Naive thymus-derived CD4-positive, alpha-beta T cell (primary cell): ENCODE data around the gene DIS3L2. TPM values are rescaled to one million over a fixed set of nuclear protein-coding genes. Genes with fewer than 3 reads are reported as not detected.

Source experiments
- ATAC-seq: fragments of 150-1000 bp; cut with Tn5 transposase; 2 replicates; pipeline ENCODE4 v1.10.0; 2021; ENCODE audit warnings: mild to moderate bottlenecking, moderate library complexity
- CTCF ChIA-PET: fragments of 350-600 bp; sonication (Branson Sonifier 250); formaldehyde crosslinking; loops from one replicate; lab custom pipeline; 2021; ENCODE audit warnings: antibody characterized with exemption; lab: Charles Lee
- POLR2A ChIA-PET: fragments of 350-600 bp; sonication (Branson Sonifier 250); formaldehyde crosslinking; loops from one replicate; lab custom pipeline; 2021; ENCODE audit warnings: antibody characterized with exemption, inconsistent platforms; lab: Charles Lee
- DNase-seq, 9 donors: peaks; one replicate each; pipeline versions ENCODE4 v3.0.0 to v3.0.0-alpha.2; 2020 to 2022; ENCODE audit warnings: mixed read lengths in 1 of 9
- H3K27ac ChIP-seq: one replicate; pipeline ENCODE4 v1.7.0; 2013; ENCODE audit warnings: mild to moderate bottlenecking, low read depth, low read length, moderate library complexity
- H3K27me3 ChIP-seq, 2 donors: one replicate each; pipeline ENCODE4 v1.7.0; 2013; ENCODE audit warnings: low read length in 2 of 2, mild to moderate bottlenecking in 2 of 2, moderate library complexity in 2 of 2; ENCODE audit not compliant: control insufficient read depth in 2 of 2, insufficient read depth in 2 of 2
- H3K36me3 ChIP-seq, 3 experiments: 1 replicate in 2 of 3; 2 replicates in 1 of 3; pipeline ENCODE4 v1.7.0; 2013; ENCODE audit warnings: low read length in 3 of 3, mild to moderate bottlenecking in 3 of 3, moderate library complexity in 1 of 3; ENCODE audit not compliant: insufficient read depth in 3 of 3, control insufficient read depth in 2 of 3
- H3K4me1 ChIP-seq, 2 donors: one replicate each; pipeline ENCODE4 v1.7.0; 2013; ENCODE audit warnings: low read length in 2 of 2, mild to moderate bottlenecking in 2 of 2, moderate library complexity in 1 of 2; ENCODE audit not compliant: control insufficient read depth in 2 of 2, insufficient read depth in 2 of 2
- H3K4me3 ChIP-seq: 2 replicates; pipeline ENCODE4 v1.7.0; 2013; ENCODE audit warnings: mild to moderate bottlenecking, low read length
- H3K9me3 ChIP-seq, 3 experiments: 1 replicate in 2 of 3; 2 replicates in 1 of 3; pipeline ENCODE4 v1.7.0; 2013; ENCODE audit warnings: low read length in 3 of 3; ENCODE audit not compliant: control insufficient read depth in 2 of 3
- H3K27ac Mint-ChIP-seq, 9 donors: one replicate each; pipeline ENCODE4 v1.8.0; 2020 to 2022; ENCODE audit warnings: mixed read lengths in 9 of 9, mild to moderate bottlenecking in 8 of 9, moderate library complexity in 5 of 9, inconsistent platforms in 2 of 9
- H3K27me3 Mint-ChIP-seq, 5 donors: one replicate each; pipeline ENCODE4 v1.8.0; 2021 to 2022; ENCODE audit warnings: mixed read lengths in 5 of 5, mild to moderate bottlenecking in 1 of 5
- H3K36me3 Mint-ChIP-seq, 5 donors: one replicate each; pipeline ENCODE4 v1.8.0; 2020 to 2022; ENCODE audit warnings: mixed read lengths in 5 of 5, mild to moderate bottlenecking in 3 of 5, inconsistent platforms in 1 of 5
- H3K4me1 Mint-ChIP-seq, 7 donors: one replicate each; pipeline ENCODE4 v1.8.0; 2020 to 2022; ENCODE audit warnings: mixed read lengths in 7 of 7, mild to moderate bottlenecking in 3 of 7, inconsistent platforms in 1 of 7
- H3K4me3 Mint-ChIP-seq, 10 donors: one replicate each; pipeline ENCODE4 v1.8.0; 2020 to 2022; ENCODE audit warnings: mild to moderate bottlenecking in 10 of 10, mixed read lengths in 10 of 10, moderate library complexity in 6 of 10, inconsistent platforms in 2 of 10
- H3K9me3 Mint-ChIP-seq, 11 donors: one replicate each; pipeline ENCODE4 v1.8.0; 2020 to 2022; ENCODE audit warnings: mixed read lengths in 11 of 11, mild to moderate bottlenecking in 4 of 11, inconsistent platforms in 1 of 11, moderate library complexity in 1 of 11
- intact Hi-C, 2 donors: fragments of 100-400 bp; cut with micrococcal nuclease; formaldehyde crosslinking; loops; one replicate each; pipeline ENCODE4 v1.15.1; 2023
- polyA plus RNA-seq, 2 donors: library from polyadenylated mRNA; unstranded; fragments of 300-500 nt; fragmentation: Illumina TruSeq; gene quantifications; one replicate each; pipeline ENCODE4 v1.2.3, GENCODE V29; 2021
- total RNA-seq, 6 experiments: library from RNA in 5 of 6; stranded (reverse) in 5 of 6; gene quantifications; 1 replicate in 5 of 6; 2 replicates in 1 of 6; pipeline ENCODE4 v1.2.3 and lab custom pipeline; 2021 to 2026

Gene DIS3L2
- total and polyA plus RNA-seq, 7 experiments from 2014 or later: 17.9 to 78.4 (median 59.7) TPM

DNA sequence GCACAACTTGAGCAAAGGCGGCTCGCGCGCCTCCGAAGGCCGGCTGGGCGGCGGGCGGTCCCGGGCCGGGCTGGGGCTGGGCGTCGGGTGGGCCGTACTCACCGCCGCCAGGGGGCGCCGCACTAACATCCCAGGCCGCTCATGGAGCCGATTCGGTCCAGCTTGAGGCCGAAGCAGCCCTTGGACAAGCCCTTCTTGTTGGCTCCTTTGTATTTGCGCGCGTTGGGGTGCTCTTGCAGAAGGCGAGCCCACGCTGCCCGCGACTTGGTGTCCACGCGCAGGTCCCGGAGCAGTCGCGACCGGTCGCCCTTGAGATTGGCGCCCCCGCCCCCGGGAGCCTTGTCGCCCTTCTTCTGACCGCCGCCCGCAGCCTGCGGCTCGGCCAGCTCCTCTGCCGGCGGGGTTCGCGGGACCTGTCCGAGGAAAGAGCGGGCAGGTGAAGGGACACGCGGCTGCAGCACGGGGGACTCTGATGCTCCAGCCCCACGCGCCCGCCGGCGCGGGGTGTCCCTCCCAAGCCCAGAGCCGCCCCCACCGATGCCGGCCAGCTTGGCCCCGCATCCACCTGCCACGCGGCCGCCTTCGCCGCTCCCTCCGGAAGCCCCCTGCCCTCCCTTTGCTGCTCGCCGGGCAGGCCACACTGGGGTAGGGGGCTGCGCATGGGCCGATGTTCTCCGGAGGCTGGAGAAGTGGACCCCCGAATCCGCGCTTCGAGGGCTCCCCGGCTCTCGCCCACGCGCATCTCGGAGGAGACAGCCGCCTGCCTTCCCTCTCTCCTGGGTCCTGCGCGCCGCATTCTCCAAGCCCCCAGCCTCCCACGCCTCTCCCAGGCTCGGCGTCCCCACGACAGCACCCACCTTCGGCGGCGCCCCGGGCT, 36.0 kb upstream of the DIS3L2 start:
- Histone ChIP-seq H3K27ac (no peak overlapping the region), H3K4me1 (peaks cover 4 to 16% of the 10 kb centered on the region in 2 donors), H3K9me3 (no peaks in the 10 kb centered on the region), H3K36me3 (no peaks in the 10 kb centered on the region), H3K4me3 (peak overlapping the region; percentile 30), H3K27me3 (peaks cover 0 to 9% of the 10 kb centered on the region in 2 donors)
- Mint-ChIP-seq H3K36me3 (no peaks in the 10 kb centered on the region), H3K4me3 (peak overlapping the region in 7 of 10 donors; percentile 39 to 82 (median 76)), H3K4me1 (peaks cover 0 to 20% (median 6%) of the 10 kb centered on the region in 7 donors), H3K27ac (no peak overlapping the region), H3K27me3 (peaks cover 39 to 55% (median 40%) of the 10 kb centered on the region in 5 donors), H3K9me3 (no peaks in the 10 kb centered on the region)
- ChIA-PET POLR2A (no interaction called here), CTCF (interaction anchor here (1.1 to 1.8 kb wide), 4 partner anchors 20 to 402 kb away, joined by 3 to 5 read pairs (median 4); no protein-coding TSS in a partner anchor)
- ATAC-seq (peak; percentile 82), DNase-seq (peak in 8 of 9 donors; percentile 41 to 80 (median 70))
- intact Hi-C loops: loop anchor here (1.0 to 10.0 kb wide), 6 partner anchors 217 to 599 kb away; partner anchors contain the start of genes CHRND (in 1 of the 2) and PRSS56 (in 1 of the 2)

DNA sequence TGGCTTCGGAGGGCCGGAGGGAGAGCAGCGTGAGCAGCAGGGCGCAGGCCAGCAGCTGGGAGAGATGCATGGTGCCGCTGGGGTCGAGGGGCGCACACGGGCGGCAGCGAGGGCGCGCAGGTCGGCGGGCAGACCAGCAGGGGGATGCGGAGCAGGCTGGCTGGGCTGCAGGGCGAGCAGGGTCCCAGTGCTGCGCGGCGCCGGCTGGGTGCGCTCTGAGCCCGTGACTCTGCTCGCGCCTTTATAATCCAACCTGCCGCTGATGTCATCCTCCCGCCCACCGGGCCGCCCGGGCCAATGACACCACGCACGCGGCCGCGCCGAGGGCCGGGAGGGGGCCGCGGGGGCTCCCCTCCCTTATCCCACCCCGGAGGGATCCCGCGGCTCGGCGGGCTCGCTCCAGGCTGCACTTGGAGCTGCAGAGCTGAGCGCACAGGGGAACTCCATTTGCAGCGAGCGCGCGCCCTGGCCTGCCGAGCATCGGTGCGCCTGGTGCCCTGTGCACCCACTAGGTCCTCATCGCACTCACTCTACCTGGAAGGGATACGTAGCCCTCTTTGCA, 35.3 kb upstream of the DIS3L2 start, which contains the start of gene NPPC:
Gene NPPC (minus strand): TSS at position 217 of the 562 bp plus-strand sequence. CDS start 147 bp downstream, at position 70.
- peaks cover 39 to 59% (median 40%) of the 10 kb centered on the region in 5 donors for H3K27me3 Mint-ChIP-seq
- H3K27ac Mint-ChIP-seq: no peak within 1 kb of the TSS
- peak; percentile 26 to 72 (median 48) for DNase-seq
- no peaks in the 10 kb centered on the region for H3K36me3 ChIP-seq
- ATAC-seq: peak; percentile 72
- no peaks in the 10 kb centered on the region for H3K9me3 Mint-ChIP-seq
- ChIA-PET CTCF (interaction anchor here (1.1 to 1.8 kb wide), 3 partner anchors 20 to 401 kb away, joined by 3 to 5 read pairs (median 5); no protein-coding TSS in a partner anchor), POLR2A (no interaction called here)
- intact Hi-C loops: loop anchor here in 1 of 2 donors (1.0 to 10.0 kb wide), 3 partner anchors 304 to 599 kb away; partner anchors contain the start of genes CHRND and PRSS56
- peaks cover 4 to 16% of the 10 kb centered on the region in 2 donors for H3K4me1 ChIP-seq
- peak within 1 kb of the TSS; percentile 30 for H3K4me3 ChIP-seq
- H3K27me3 ChIP-seq: peaks cover 0 to 9% of the 10 kb centered on the region in 2 donors
- no peaks in the 10 kb centered on the region for H3K36me3 Mint-ChIP-seq
- no peaks in the 10 kb centered on the region for H3K9me3 ChIP-seq
- peaks cover 0 to 20% (median 6%) of the 10 kb centered on the region in 7 donors for H3K4me1 Mint-ChIP-seq
- H3K4me3 Mint-ChIP-seq: peak within 1 kb of the TSS; percentile 62 to 82 (median 75)
- no peak within 1 kb of the TSS for H3K27ac ChIP-seq

DNA sequence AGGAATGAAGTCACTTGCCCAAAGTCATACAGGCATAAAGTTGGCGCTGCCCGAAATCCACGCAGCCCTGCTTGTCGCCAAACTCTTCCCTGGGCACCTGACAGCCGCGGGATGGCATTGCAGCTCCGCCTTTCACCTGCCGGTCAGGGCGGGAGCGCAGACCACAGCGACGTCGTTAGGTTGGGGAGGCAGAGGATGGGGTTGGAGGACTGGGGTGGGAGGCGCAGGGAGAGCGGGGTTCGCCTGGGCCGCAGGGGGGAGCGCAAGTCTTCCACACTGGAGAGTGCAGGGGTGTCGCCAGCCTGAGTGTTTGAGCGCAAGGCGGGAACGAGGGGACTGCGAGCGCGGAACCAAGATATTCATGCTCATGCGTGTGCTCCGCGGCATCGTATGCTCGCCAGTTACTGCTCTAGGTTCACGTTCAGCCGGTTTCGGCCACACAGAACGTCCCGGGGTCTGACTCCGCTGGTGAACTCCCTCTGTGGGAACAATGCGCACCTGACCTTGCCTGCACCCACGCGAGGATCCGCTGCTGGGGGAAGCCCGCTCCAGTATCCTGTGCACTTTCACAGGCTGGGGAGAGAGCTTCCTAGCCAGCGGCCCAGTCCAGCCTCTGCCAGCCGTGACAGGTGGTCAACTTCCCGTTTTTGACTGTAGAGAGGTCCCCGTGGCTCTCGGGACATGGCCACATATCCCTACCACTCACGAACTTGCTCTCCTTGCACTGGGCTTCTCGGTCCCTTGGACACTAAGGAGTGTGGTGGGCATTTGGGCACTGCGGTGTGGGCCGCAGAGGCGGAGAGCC, 34.5 kb upstream of the DIS3L2 start:
- Histone ChIP-seq H3K36me3 (no peaks in the 10 kb centered on the region), H3K27me3 (peaks cover 0 to 9% of the 10 kb centered on the region in 2 donors), H3K4me1 (peaks cover 4 to 16% of the 10 kb centered on the region in 2 donors), H3K27ac (no peak overlapping the region), H3K4me3 (peak overlapping the region; percentile 30), H3K9me3 (no peaks in the 10 kb centered on the region)
- intact Hi-C loops: loop anchor here in 1 of 2 donors (1.0 to 10.0 kb wide), 3 partner anchors 303 to 598 kb away; partner anchors contain the start of genes CHRND and PRSS56
- H3K27me3 Mint-ChIP-seq: peaks cover 39 to 59% (median 40%) of the 10 kb centered on the region in 5 donors
- no peaks in the 10 kb centered on the region for H3K36me3 Mint-ChIP-seq
- POLR2A ChIA-PET: interaction anchor here (0.5 kb wide), 1 partner anchor 539 kb away, joined by 3 read pairs; no protein-coding TSS in a partner anchor
- DNase-seq: peak in 1 of 9 donors; percentile 30
- H3K9me3 Mint-ChIP-seq: no peaks in the 10 kb centered on the region
- CTCF ChIA-PET: interaction anchor here (1.1 to 1.6 kb wide), 2 partner anchors 214 to 401 kb away, joined by 3 to 5 read pairs; no protein-coding TSS in a partner anchor
- peak overlapping the region; percentile 62 to 80 (median 75) for H3K4me3 Mint-ChIP-seq
- no peak for ATAC-seq
- H3K27ac Mint-ChIP-seq: peak overlapping the region in 1 of 9 donors; percentile 11
- H3K4me1 Mint-ChIP-seq: peaks cover 0 to 20% (median 6%) of the 10 kb centered on the region in 7 donors

DNA sequence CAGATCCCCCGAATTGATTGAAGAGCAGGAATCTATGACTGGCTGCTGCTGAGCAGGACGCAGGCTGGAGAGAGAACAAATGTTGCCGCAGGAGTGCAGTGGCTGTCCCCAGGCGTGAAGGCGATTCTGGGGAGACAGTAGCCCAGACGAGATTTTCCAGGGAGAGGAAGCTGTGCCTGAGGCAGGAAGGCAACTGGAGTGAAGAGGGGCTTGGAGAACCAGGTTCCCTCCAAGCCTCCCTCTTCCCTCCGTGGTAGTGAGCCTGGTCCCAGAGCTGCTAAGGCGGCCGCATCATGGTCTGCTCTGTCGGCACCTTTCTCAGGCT, 34.0 kb upstream of the DIS3L2 start:
- peak overlapping the region in 8 of 10 donors; percentile 5 to 80 (median 74) for H3K4me3 Mint-ChIP-seq
- Histone ChIP-seq H3K4me1 (peaks cover 4 to 16% of the 10 kb centered on the region in 2 donors), H3K9me3 (no peaks in the 10 kb centered on the region), H3K27ac (no peak overlapping the region), H3K27me3 (peaks cover 0 to 9% of the 10 kb centered on the region in 2 donors), H3K36me3 (no peaks in the 10 kb centered on the region), H3K4me3 (no peak overlapping the region)
- H3K4me1 Mint-ChIP-seq: peaks cover 0 to 20% (median 6%) of the 10 kb centered on the region in 7 donors
- ATAC-seq: no peak
- H3K27me3 Mint-ChIP-seq: peaks cover 35 to 55% (median 36%) of the 10 kb centered on the region in 5 donors
- H3K27ac Mint-ChIP-seq: peak overlapping the region in 1 of 9 donors; percentile 11
- ChIA-PET POLR2A (interaction anchor here (0.5 kb wide), 1 partner anchor 539 kb away, joined by 3 read pairs; no protein-coding TSS in a partner anchor), CTCF (no interaction called here)
- intact Hi-C loops: loop anchor here in 1 of 2 donors (5.0 to 10.0 kb wide), 2 partner anchors 515 to 597 kb away; partner anchors contain the start of genes CHRND and PRSS56
- H3K9me3 Mint-ChIP-seq: no peaks in the 10 kb centered on the region
- H3K36me3 Mint-ChIP-seq: no peaks in the 10 kb centered on the region
- DNase-seq: peak in 1 of 9 donors; percentile 11

DNA sequence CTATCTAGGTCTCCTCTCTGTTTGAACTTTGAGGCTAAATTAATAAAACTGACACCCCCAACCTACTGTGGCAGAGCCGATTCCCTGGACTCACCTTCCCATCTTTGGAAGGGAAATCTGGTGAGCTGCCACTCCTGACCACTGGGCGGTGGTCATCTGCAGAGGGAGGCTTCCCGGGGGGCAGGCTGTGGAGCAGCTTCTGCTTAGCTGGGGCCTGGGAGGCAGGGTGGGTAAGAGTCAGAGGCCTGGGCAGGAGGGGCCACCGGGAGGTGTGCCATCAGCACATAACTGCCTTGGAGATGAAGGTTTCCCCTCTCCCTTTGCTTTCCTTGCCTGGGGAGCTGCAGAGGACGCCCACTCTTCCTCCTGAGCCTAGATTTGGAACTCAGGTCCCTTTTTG, 33.0 kb upstream of the DIS3L2 start:
- H3K27me3 Mint-ChIP-seq: peaks cover 33 to 53% (median 34%) of the 10 kb centered on the region in 5 donors
- Histone ChIP-seq H3K27me3 (peaks cover 0 to 9% of the 10 kb centered on the region in 2 donors), H3K4me1 (peaks cover 4 to 16% of the 10 kb centered on the region in 2 donors), H3K4me3 (no peak overlapping the region), H3K36me3 (no peaks in the 10 kb centered on the region), H3K27ac (no peak overlapping the region), H3K9me3 (no peaks in the 10 kb centered on the region)
- intact Hi-C loops: loop anchor here in 1 of 2 donors (5.0 to 10.0 kb wide), 2 partner anchors 514 to 596 kb away; partner anchors contain the start of genes CHRND and PRSS56
- no peaks in the 10 kb centered on the region for H3K36me3 Mint-ChIP-seq
- no peaks in the 10 kb centered on the region for H3K9me3 Mint-ChIP-seq
- ATAC-seq (no peak), DNase-seq (peak in 1 of 9 donors; percentile 19)
- ChIA-PET POLR2A (no interaction called here), CTCF (no interaction called here)
- peak overlapping the region in 6 of 10 donors; percentile 25 to 76 (median 56) for H3K4me3 Mint-ChIP-seq
- H3K4me1 Mint-ChIP-seq: peaks cover 0 to 20% (median 6%) of the 10 kb centered on the region in 7 donors
- no peak overlapping the region for H3K27ac Mint-ChIP-seq
